VCaP (cell line): ENCODE results near the gene SOHLH2.

ENCODE experiments used
- H3K27ac ChIP-seq: fragments of 450-650 bp; 2 replicates; pipeline ENCODE4 v1.5.1; 2017
- TF ChIP-seq, protein P1 (sequence below): fragments of 450-650 bp; conservative IDR thresholded peaks from 2 replicates; pipeline ENCODE4 v1.5.1; 2017; ENCODE audit warnings: mild to moderate bottlenecking, moderate library complexity

Gene SOHLH2, protein sequence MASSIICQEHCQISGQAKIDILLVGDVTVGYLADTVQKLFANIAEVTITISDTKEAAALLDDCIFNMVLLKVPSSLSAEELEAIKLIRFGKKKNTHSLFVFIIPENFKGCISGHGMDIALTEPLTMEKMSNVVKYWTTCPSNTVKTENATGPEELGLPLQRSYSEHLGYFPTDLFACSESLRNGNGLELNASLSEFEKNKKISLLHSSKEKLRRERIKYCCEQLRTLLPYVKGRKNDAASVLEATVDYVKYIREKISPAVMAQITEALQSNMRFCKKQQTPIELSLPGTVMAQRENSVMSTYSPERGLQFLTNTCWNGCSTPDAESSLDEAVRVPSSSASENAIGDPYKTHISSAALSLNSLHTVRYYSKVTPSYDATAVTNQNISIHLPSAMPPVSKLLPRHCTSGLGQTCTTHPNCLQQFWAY

DNA sequence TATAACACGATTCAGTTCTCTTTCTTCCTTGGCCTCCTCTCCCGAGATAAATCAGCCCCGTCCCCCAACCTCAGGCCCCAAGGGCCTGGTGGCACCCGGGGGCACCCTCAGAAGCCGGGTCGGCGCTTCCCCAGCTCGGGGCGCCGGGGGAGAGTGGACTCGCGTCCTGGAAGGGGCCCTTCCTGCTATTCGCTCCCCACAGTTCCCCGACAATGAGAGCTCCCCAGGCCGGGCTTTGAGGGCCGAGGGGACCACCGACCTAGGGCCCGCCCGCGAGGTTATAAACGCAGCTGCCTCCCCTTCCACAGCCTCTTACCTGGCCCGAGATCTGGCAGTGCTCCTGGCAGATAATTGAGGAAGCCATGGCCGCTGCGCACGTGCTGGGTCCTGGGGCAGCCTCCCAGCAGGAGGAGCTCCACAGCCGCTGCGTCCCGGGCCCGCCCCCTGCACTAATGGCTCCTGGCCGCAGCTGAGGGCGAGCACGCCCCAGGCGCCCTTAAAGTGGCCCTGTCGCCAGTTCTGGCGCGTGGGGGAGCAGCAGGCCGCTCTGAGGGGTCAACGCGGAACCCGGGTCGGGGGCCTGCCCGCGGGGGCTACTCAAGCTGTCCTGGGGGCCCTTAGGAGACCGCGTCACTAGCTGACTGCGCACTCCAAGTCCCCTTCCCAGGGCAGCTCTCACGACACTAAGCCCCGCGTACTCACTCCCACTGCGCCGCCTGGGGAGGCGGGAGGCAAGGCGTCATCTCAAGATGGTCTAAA lies at the start of gene SOHLH2:
Gene SOHLH2 (minus strand): TSS at position 394 of the 759 bp plus-strand sequence. CDS start 30 bp downstream, at position 364.
- no peak within 1 kb of the TSS for H3K27ac ChIP-seq
- TF ChIP-seq, protein P1, sequence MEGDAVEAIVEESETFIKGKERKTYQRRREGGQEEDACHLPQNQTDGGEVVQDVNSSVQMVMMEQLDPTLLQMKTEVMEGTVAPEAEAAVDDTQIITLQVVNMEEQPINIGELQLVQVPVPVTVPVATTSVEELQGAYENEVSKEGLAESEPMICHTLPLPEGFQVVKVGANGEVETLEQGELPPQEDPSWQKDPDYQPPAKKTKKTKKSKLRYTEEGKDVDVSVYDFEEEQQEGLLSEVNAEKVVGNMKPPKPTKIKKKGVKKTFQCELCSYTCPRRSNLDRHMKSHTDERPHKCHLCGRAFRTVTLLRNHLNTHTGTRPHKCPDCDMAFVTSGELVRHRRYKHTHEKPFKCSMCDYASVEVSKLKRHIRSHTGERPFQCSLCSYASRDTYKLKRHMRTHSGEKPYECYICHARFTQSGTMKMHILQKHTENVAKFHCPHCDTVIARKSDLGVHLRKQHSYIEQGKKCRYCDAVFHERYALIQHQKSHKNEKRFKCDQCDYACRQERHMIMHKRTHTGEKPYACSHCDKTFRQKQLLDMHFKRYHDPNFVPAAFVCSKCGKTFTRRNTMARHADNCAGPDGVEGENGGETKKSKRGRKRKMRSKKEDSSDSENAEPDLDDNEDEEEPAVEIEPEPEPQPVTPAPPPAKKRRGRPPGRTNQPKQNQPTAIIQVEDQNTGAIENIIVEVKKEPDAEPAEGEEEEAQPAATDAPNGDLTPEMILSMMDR = no peak

DNA sequence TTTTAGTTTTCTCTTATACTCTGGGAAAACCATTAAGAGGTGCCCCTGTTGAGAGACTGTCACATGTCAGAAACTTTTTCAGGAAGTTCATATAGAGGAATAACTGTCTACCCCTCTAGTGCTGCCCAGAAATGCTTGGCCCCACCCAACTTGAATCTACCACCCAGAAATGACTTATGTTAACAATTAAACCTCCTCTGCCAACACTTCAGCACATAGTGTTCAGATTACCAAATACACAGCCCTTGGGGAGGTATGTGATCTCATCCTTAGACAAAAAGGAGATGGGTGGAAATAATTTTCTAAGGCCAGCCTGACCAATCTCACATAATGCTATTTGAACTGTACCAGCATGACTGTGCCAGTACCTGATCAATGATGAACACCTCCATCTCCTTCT lies 47.6 kb upstream of the SOHLH2 start:
- TF ChIP-seq, protein P1 = no peak
- no peak overlapping the region for H3K27ac ChIP-seq

DNA sequence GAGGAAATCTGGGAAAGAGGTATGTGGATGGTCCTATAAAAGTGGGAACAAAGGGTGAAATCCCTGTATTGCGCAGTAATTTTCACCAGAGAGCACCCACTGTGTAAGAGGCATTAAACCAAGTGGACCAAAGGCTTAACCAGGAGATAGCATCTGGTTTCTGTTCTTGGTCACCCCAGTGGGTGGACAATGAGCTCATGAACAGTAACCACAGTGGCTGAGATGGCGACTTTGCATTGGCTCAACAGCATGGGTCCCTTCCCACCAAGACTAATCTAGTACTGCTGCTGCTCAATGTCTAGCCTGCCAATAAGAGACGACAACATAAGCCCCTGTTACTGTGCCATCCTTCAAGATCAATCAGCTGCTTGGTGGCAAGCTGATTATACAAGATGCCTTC lies 46.7 kb upstream of the SOHLH2 start:
- TF ChIP-seq, protein P1 = no peak

DNA sequence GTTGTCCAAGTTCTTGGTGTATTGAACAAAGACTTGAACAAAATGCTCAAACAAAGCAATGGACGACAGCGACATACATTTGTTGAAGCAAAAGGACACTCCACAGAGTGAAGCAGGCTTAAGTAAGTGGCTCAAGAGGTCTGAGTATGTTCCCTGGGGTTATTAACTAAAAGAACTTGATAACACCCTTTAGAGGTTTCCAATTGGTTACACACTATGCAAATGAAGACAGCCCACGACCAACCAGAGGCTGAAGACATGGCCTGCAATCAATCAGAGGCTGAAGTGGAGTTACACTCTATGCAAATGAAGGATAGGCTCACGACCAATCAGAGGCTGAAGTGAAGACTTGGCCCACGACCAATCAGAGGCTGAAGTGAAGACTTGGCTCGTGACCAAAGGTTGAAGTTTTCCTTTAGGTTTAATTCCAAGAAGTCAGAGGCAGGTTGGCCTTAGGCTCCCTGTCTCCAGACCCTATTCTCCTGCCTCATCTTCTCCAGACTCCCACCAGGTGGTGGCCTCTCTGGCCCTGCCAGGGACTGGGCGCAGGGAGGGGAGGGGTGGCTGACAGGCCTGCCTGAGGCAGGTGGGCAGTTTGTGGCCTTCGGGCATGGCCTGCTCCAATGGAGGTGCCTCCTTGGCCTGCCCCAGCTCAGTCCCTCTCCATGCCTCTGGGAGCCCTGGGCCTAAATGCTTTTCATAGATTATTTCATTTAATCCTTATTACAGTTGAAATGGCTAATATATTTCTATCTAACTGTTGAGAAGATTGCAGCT lies 45.2 kb upstream of the SOHLH2 start:
- TF ChIP-seq, protein P1 = no peak
- H3K27ac ChIP-seq = no peak overlapping the region

More for the DNA sequence above, 46.7 kb upstream of the SOHLH2 start:
- no peak overlapping the region for H3K27ac ChIP-seq

DNA sequence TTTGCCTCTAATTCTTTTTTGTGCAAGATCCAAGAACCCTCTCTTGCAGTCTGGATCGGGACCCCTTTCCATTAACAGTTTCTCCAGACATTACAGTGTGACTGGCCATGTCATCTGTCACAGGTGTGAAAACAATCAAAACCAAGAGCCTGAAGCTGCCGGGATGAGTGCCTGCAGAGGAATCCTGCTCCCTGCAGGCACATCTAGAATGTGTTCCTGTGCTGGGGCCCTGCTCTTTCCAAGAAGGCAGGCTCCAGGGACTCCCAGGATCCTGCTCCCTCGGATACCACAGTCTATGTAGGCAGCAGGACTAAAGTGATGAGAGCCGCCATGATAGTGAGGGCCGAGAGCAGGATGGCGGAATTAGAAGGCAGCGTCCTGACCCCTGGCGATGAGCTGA lies 44.5 kb upstream of the SOHLH2 start:
- H3K27ac ChIP-seq = no peak overlapping the region
- TF ChIP-seq, protein P1 = no peak

DNA sequence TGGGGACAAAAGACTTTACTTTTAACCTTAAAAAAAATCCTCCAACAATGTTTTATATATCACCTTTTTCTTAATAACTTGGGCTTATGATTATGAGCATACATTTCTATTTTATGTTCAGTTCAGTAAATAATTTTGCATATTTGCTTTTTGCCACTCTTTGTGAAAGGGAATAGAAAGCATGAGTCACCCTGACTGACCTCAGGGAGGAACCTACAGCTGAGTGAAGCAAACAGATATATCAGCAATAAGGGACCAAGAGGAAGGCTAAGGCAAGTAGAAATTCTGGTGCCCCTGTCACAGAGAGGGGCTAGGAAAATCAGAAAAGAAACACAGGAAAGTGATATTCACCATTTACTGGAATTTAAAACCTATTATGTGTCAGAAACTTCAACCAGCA lies 37.2 kb upstream of the SOHLH2 start:
- TF ChIP-seq, protein P1 = no peak
- H3K27ac ChIP-seq = no peak overlapping the region

DNA sequence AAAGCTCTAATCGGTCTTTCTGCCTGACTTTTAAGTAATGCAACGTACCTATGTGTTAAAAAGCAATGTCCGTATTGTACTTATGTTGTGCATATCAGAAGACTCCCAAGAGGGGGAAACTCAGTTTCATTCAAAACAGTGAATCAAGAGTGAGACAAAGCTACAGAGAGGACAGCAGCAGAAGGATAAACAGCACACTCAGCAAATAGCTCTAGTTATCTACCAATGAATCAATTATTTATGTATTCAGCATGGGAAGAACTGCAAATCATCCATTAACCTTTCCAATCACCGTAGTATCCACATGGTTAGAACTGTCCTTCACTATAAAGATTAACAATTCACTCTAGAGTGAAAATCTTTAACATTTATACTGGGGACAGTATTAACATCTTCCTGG lies 36.7 kb upstream of the SOHLH2 start:
- H3K27ac ChIP-seq = no peak overlapping the region
- TF ChIP-seq, protein P1 = no peak
